ENCODE results near the gene RBPJL.
"Not testable (repeated sequence)": the region's sequence is repeated elsewhere in the genome, so short reads cannot be mapped to it uniquely, and the experiment has no call there.

The RBPJL gene

GRCh38 chr20:45344168-45344860 lies 37.7 kb downstream of the RBPJL start:
- DNase-seq, result peak in 1 of 2 experiments; percentile 22

- DNase-seq, result no peak
Measured at GRCh38 chr20:45345104-45345936, 38.7 kb downstream of the RBPJL start.

GRCh38 chr20:45346291-45346718 lies 39.7 kb downstream of the RBPJL start:
- no peak for DNase-seq

GRCh38 chr20:45346851-45347250 lies 40.2 kb downstream of the RBPJL start:
- no peak for DNase-seq

GRCh38 chr20:45347297-45347935 lies 40.8 kb downstream of the RBPJL start:
- no peak for DNase-seq

GRCh38 chr20:45347936-45348778 lies 41.5 kb downstream of the RBPJL start, which contains the start of gene SDC4:
Gene SDC4 (minus strand): TSS chr20:45348424. CDS start chr20:45348384, 40 bp downstream.
- peak; percentile 73 to 74 for DNase-seq

GRCh38 chr20:45350217-45350616 lies 43.6 kb downstream of the RBPJL start:
- no peak for DNase-seq

- DNase-seq, result not testable (repeated sequence)
Measured at GRCh38 chr20:45350795-45351194, 44.2 kb downstream of the RBPJL start.

GRCh38 chr20:45352729-45353128 lies 46.1 kb downstream of the RBPJL start:
- DNase-seq, result no peak

GRCh38 chr20:45353746-45354145 lies 47.1 kb downstream of the RBPJL start:
- no peak for DNase-seq

- peak; percentile 36 to 54 for DNase-seq
Measured at GRCh38 chr20:45354423-45355208, 48.0 kb downstream of the RBPJL start.

GRCh38 chr20:45355209-45356084 lies 48.8 kb downstream of the RBPJL start:
- DNase-seq, result peak in 1 of 2 experiments; percentile 20

- no peak for DNase-seq
Measured at GRCh38 chr20:45358282-45359068, 51.8 kb downstream of the RBPJL start.

GRCh38 chr20:45359069-45359405 lies 52.4 kb downstream of the RBPJL start:
- DNase-seq, result no peak

- no peak for DNase-seq
Measured at GRCh38 chr20:45359406-45360148, 52.9 kb downstream of the RBPJL start.

- DNase-seq, result no peak
Measured at GRCh38 chr20:45361793-45362192, 55.2 kb downstream of the RBPJL start.

GRCh38 chr20:45362804-45363610 lies 56.4 kb downstream of the RBPJL start, which contains the start of gene SYS1:
Gene SYS1 (plus strand): TSS chr20:45363156. CDS start chr20:45363532, 376 bp downstream.
- peak; percentile 99 for DNase-seq
